PFSK-1 (cell line): ENCODE measurements around the gene ALG1.

ENCODE experiments used
- FOXP2 ChIP-seq: optimal IDR thresholded peaks from 2 replicates; pipeline ENCODE3; 2011; ENCODE audit warnings: borderline replicate concordance, control low read depth, inconsistent platforms; ENCODE audit not compliant: insufficient read depth; ENCODE audit errors: extremely low read length, extremely low read depth
- POLR2AphosphoS5 ChIP-seq: IDR thresholded peaks from 2 replicates; pipeline ENCODE4 v1.6.1; 2012; ENCODE audit warnings: low read depth, mild to moderate bottlenecking, control low read depth, low read length, moderate library complexity
- REST ChIP-seq, 2 experiments: IDR thresholded peaks; 2 replicates each; pipeline versions ENCODE4 v1.6.1 to v1.8.0; 2011 to 2012; ENCODE audit warnings: low read depth in 2 of 2, low read length in 2 of 2, control low read depth in 1 of 2, inconsistent platforms in 1 of 2, mild to moderate bottlenecking in 1 of 2, moderate library complexity in 1 of 2; ENCODE audit not compliant: insufficient read depth in 1 of 2
- SIN3A ChIP-seq: IDR thresholded peaks from 2 replicates; pipeline ENCODE4 v1.6.1; 2012; ENCODE audit warnings: mild to moderate bottlenecking, low read length, moderate library complexity, borderline replicate concordance; ENCODE audit not compliant: insufficient read depth
- TAF1 ChIP-seq: IDR thresholded peaks from 2 replicates; pipeline ENCODE4 v1.6.1; 2012; ENCODE audit warnings: low read length, control low read depth, borderline replicate concordance; ENCODE audit not compliant: insufficient read depth

Gene ALG1

DNA sequence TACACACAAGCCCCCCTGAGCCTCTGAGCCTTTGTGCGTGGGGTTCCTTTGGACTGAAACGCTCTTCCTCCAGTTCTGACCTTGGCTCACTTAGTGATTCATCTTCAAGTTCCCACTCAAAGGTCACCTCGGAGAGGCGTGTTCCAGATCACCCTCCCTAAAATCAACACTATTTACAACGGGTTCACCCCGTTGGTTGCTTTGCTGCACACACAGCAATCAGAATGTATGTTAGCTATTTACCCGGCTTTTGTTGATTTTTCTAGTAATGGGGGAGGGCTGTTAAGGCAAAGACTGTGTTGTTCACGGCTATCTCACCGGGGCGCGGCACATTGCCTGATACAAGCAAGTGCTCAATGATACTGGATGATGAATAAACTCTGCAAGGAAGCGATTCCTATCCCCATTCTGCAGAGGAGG, 38.9 kb upstream of the ALG1 start:
- TF ChIP-seq REST (IDR thresholded peaks at IDR 0.05; ENCODE audit: insufficient read depth in 1 of 2, low read depth in 2 of 2, low read length in 2 of 2), result no peak
- no peak for TF ChIP-seq FOXP2
- TF ChIP-seq POLR2AphosphoS5, result no peak
- no peak for TF ChIP-seq SIN3A
- TF ChIP-seq TAF1, result no peak

GRCh38 chr16:5033256-5034166, 38.1 kb upstream of the ALG1 start, which contains the start of gene NAGPA:
Gene NAGPA, minus strand, starts transcription at chr16:5033935. Its CDS starts 21 bp downstream, at chr16:5033914.
- TF ChIP-seq POLR2AphosphoS5, result peak; percentile 76
- peak in 1 of 2 experiments; percentile 52; a peak in 1 of 4 replicates for TF ChIP-seq REST (IDR thresholded peaks at IDR 0.05; ENCODE audit: insufficient read depth in 1 of 2, low read depth in 2 of 2, low read length in 2 of 2)
- peak; percentile 86 for TF ChIP-seq TAF1
- peak; percentile 97; the same call in 1 of the 2 replicates for TF ChIP-seq SIN3A
- no peak for TF ChIP-seq FOXP2

DNA sequence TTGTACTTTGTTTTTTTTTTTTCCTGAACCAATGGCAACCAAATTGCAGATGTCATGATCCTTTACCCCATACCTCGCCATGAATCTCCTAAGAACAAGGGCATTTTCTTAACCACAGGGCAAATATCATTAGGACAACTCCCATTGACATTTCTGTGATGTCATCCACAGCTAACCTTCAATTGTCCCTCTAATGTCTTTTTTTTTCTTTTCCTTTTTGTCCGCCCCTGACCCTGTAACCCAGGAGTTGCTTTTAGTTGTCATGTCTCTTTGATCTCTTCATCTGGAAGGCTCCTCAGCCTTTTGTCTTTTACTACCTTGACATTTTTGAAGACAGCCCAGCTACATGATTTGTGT, 37.5 kb upstream of the ALG1 start:
- TF ChIP-seq SIN3A (no peak), TAF1 (no peak), REST (IDR thresholded peaks at IDR 0.05; ENCODE audit: insufficient read depth in 1 of 2, low read depth in 2 of 2, low read length in 2 of 2) (no peak), POLR2AphosphoS5 (no peak), FOXP2 (no peak)

- no peak for TF ChIP-seq REST (IDR thresholded peaks at IDR 0.05; ENCODE audit: insufficient read depth in 1 of 2, low read depth in 2 of 2, low read length in 2 of 2)
- no peak for TF ChIP-seq TAF1
- TF ChIP-seq SIN3A, result no peak
- TF ChIP-seq FOXP2, result no peak
- no peak for TF ChIP-seq POLR2AphosphoS5
These were observed 35.8 kb upstream of the ALG1 start for GRCh38 chr16:5035909-5036227.
